GM18867 (cell line): ENCODE measurements around the gene PGA5.

ENCODE experiments used
- ATAC-seq: cut with Tn5 transposase; IDR thresholded peaks from one replicate; pipeline ENCODE4 v1.9.1; 2021; ENCODE audit warnings: mild to moderate bottlenecking, moderate library complexity; ENCODE audit not compliant: unreplicated experiment

PGA5 gene

GRCh38 chr11:61265357-61265756 lies 24.4 kb downstream of the PGA5 start:
- no peak for ATAC-seq

DNA sequence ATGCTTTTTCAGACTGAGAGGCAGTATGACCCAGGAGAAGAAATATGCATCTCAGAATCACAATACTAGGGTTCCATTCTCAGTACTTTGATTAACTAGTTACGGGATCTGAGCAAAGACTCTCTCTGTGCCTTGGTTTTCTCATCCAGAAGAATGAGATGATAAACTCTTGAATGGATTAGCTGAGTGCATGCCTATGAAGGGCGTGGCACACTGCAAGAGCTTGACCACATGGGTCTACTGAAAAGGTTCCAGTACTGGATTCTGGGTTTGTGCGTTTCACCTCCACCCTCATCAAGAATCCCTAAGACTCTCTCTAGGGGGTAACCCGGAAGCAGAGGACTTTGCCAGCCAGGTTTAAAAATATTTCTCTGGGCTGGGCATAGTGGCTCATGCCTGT lies 25.6 kb downstream of the PGA5 start:
- no peak for ATAC-seq

- no peak for ATAC-seq
Observed at GRCh38 chr11:61267437-61267841, 26.5 kb downstream of the PGA5 start.

DNA sequence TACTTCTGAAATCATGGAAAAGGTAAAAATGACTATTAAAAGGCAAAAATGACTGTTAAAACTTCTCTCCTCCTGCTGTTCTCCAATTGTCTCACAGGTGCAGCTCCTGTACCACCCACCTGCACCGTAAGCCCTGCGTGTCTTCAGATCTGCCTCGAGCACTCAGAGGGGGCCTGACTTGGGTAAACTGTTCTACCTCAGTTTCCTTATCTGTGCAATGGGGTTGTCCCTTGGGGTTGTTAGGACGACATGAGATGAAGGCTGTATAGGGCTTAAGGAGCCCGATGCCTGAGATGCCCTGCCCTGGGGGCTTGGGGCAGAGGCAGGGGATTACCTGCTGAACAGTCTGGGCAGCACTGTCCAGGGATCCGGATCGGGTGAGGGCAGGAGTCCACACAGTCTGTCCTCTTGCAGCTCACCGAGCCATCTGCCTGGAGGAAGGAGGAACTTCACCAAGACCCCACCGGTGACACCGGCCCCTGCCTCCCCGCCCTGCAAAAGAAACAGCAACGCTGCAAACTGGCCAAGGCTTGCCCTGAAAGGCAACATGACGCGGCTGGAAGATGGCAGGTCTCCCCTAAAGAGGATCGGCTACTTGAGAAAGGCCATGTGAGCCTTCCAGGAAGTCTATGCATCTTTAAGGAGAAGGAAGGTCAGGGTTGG lies 27.7 kb downstream of the PGA5 start:
- ATAC-seq = no peak

- ATAC-seq = no peak
Observed at GRCh38 chr11:61270354-61271076, 29.5 kb downstream of the PGA5 start.

DNA sequence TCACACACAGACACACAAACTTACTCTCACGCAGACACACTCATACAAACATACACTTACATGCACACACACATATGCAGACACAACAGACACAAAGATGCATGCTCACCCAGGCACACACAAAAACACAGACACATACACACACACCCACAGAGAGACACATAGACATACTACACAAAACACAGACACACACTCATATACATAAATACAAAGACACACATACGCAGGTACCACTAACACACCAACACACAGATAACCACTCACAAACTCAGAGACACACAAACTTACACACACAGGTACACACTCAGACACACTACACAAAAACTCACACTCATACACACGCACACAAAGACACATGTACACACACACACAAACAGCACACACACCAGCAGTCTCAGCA lies 31.8 kb downstream of the PGA5 start:
- ATAC-seq = no peak

DNA sequence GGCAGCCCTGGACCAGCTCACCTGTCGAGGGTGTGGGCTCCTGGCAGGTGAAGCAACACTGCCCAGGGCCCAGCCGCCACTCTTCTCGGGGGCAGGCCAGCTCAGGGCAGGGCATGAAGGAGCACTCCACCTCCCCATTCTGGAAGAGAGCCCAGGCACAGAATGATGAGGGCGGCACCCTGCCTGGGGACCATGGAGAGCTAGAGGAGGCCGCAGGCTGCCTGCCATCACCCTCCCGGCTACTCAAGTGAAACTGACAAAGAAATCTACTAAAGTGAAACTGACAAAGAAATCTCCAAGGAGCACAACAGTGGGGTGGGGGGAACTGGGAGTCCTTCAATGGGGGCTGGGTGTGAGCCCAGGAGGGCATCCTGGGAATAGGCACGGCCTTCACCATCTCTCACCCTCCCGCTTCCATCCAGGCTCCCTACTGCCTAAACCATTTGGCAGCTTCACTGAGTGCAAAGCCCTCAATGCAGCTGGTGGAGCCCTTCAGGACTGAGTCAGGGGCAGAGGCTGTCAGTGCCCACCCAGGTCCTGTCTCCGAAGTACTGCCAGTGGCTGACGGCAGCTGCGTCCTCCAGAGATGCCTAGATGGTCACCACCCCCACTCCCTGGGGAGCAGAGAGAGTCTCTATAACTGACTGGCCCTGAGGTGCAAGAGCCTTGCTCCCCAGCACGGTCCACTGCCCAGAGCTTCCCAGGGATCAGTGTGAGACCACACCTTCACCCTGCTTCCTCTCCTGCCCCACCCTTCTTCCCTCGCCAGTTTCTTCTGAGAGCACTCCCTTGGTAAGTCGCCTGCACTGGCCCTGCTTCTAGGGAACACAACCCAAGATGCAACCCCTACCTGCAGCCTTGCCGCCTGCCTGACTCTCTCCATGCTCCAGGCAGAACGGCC lies 32.5 kb downstream of the PGA5 start:
- no peak for ATAC-seq

DNA sequence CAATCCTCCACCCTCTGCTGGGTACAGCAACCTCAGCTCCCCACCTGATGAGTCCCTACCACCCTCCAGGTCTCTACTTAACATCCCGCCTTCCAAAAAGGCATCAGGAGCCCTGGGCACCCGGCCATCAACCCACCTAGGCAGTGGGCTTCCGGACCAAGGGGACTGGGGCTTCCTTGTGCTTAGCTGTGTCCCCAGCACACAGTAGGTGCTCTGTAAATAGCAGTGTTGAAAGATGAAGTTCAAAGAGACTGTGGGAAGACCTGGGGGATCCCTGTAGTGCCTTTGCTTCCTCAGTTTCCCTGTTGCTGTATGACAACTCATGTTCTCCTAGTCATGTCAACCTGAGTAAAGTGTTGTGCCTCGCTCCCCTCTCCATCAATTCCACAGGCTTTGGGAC lies 33.1 kb downstream of the PGA5 start:
- ATAC-seq = no peak

DNA sequence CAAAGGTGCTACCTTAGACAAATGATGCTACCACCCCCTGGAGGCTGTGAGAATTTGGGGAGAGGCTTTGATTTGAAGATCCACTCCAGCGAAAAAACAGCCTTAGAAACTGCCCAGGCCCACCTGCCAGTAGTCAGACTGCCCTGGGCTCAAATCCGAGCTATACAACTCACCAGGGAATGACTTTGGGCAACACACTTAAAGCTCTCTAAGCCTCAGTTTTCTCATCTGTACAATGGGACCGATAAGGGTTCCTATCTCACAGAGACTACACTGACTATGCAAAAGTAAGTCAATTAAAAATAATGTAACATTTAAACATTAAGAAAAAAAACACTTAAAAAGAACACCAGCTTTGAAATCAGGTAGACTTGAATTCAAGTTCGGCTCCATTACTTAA lies 34.2 kb downstream of the PGA5 start:
- no peak for ATAC-seq

DNA sequence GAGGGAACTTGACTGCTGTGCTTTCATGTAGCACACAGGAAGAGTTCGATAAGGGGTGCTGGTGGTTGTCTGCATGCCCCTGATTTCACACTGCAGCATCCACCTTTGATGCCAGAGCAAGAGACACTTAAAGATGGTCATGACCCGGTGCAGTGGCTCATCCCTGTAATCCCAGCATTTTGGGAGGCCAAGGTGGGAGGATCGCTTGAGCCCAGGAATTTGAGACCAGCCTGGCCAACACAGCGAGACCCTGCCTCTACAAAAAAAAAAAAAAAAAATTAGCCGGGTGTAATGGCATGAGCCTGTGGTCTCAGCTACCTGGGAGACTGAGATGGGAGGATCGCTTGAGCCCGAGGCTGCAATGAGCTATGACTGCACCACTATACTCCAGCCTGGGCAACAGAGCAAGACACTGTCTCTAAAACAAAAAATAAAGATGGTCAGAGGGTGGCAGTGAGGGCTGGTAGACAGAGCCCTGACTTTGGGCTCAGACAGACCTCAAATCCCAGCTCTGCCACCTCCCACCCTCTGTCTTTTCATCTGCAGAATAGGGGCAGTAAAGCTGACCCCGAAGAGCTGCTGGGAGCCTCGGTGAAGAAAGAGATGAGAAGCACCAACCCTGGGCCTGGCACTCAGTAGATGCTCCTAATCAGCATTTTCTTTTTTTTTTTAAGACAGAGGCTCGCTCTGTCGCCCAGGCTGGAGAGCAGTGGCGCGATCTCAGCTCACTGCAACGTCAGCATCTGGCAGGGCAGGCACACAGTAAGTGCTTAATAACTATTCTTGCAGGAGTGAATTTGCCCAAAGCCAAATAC lies 36.4 kb downstream of the PGA5 start:
- no peak for ATAC-seq

- no peak for ATAC-seq
Observed at GRCh38 chr11:61278001-61278470, 37.1 kb downstream of the PGA5 start.

- no peak for ATAC-seq
Observed at GRCh38 chr11:61279934-61280659, 39.1 kb downstream of the PGA5 start.

DNA sequence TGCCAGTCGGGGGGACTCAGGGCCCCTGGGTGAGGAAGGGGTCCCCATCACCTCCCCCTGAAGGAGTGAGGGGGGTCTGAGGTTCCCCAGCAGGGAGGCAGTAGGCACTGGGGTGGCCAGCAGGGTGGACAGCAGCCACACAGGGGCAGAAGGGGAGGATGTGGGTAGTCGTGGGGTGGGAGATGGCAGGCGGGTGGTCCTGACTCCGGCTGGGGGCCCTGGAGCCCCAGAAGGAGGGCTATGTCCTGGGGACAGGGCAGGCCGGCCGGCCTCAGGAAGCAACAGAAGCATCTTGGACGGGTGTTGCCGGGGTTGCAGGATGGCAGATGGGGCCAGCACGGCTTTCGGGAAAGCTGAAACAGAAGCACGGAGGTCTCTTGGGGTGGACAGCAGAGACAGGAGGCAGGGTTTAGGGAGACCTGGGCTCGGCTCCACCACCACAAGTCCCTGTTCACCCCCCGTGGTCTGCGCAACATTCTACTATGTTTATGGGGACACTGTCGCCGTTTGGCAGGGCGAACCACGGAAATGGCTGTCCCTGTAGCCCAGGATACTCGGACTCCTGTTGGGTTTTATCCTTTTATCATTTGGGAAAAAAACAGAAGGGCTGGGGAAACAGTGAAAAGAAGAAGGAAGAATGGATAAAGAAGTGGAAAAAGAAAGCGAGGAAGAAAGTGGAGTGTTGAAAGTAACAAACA lies 40.1 kb downstream of the PGA5 start:
- ATAC-seq = no peak

DNA sequence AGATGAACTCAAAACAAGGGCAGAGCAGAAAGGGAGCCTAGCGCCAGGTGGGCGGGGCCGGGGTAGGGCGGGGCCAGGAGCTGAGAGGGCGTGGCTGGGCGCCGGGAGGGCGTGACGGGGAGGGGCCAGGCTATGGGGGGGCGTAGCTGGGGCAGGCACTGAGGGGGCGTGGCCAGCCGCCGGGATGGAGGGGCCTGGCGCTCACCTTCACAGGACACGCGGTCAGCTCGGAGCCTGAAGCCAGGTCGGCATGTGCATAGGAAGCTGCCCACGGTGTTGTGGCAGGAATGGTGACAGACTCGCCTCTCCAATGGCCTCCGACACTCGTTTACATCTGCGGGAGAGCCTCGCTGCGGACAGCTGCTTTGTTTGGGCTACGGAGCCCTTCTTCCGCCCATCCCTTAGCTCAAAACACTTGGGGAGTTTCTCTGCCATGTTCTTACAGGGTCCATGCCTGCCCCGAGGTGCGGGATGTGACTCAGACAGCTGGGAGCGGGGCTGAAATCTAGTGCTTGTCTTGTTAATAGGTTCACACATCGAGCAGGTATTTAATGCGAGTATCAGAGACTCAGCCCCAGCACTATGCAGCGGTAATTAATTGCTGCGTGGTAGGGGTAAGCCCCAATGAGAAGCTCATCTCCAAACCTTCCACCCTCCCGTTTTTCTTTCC lies 40.7 kb downstream of the PGA5 start:
- ATAC-seq = no peak

- ATAC-seq = no peak
Observed at GRCh38 chr11:61283613-61284012, 42.6 kb downstream of the PGA5 start.

- no peak for ATAC-seq
Observed at GRCh38 chr11:61287338-61287977, 46.5 kb downstream of the PGA5 start.

DNA sequence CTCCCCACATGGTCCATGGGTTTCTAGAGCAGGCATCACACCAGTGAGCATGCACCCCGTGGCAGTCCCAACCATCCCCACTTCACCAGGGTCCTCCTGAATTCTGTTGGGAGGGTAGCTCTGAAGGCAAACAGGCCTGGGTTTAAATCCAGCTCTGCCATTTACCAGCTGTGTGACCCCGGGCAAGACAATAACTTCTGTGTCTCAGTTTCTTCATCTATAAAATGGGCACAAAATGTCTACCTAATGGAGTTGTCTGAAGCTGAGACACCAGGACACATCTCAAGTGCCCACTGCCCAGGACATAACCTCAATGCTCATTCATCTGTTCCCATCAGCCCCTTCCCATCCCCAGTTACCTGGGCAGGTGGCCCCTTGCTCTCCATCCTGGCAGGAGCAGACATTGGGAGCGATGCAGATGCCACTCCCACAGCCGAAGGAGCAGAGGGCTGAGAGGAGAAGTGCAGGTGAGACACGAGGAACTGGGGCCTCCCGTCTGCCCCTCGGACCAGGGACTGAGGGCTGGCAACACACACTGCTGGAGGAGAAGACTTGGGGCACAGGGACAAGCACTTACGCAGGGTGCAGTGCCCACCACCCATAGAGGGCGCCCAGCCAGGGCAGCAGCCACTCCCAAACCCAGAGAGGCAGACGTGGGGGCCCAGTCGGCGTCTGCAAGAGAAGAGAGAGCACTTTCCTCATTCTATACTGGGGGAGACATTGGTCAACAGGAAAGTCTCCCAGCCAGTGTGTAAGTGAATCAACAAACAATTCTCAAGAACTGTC lies 50.1 kb downstream of the PGA5 start:
- no peak for ATAC-seq

DNA sequence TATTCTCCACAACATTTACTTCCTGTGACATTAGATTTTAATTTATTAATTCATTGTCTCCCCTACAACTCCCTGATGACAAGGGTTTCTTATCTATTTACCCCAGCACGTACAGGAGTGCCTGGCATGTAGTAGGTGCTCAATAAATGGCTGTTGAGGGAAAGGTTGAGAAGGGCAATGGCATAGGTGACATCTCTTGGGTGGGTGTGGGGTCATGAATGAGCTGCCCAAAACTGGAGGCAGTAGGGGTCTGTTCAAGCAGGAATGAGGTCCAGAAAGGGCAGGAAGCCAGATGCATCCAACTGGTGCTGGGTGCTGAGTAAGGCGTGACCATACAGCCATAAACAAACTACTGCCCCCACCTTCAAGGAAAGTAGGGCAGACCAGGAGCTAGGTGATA lies 51.4 kb downstream of the PGA5 start:
- ATAC-seq = no peak
